Esophagus squamous epithelium (tissue), 5 donors: Measurements from ENCODE around the gene MUS81. TPM values are rescaled to one million over a fixed set of nuclear protein-coding genes. Genes with fewer than 3 reads are reported as not detected.
A peak's percentile ranks its signal among the peaks of the same experiment; 100 is the strongest.

Experiments used
- DNase-seq: peaks from one replicate; lab custom pipeline; 2025; lab: John Stamatoyannopoulos, UW
- H3K27ac ChIP-seq, 4 donors: fragments of 200-600 bp; sonication (generic); one replicate each; pipeline ENCODE4 v1.5.1; 2016 to 2019; ENCODE audit warnings: mild to moderate bottlenecking in 1 of 4
- H3K27me3 ChIP-seq, 4 donors: fragments of 200-600 bp; sonication (generic); 1 replicate in 3 of 4; 2 replicates in 1 of 4; pipeline versions ENCODE4 v1.5.1 to v1.6.0; 2017 to 2021; ENCODE audit warnings: antibody characterized with exemption in 1 of 4
- H3K36me3 ChIP-seq, 3 donors: fragments of 200-600 bp; sonication (generic); one replicate each; pipeline ENCODE4 v1.5.1; 2016 to 2019
- H3K4me1 ChIP-seq, 3 donors: fragments of 200-600 bp; sonication (generic); one replicate each; pipeline ENCODE4 v1.5.1; 2017 to 2019
- H3K4me3 ChIP-seq, 4 donors: fragments of 200-600 bp; sonication (generic); 1 replicate in 3 of 4; 2 replicates in 1 of 4; pipeline ENCODE4 v1.5.1; 2016 to 2019; ENCODE audit warnings: mild to moderate bottlenecking in 2 of 4, moderate library complexity in 1 of 4
- H3K9me3 ChIP-seq, 3 donors: fragments of 200-600 bp; sonication (generic); one replicate each; pipeline ENCODE4 v1.5.1; 2016 to 2019
- CTCF ChIP-seq, 6 experiments: fragments of 450-650 bp in 4 of 6; fragments of 200-600 bp in 2 of 6; sonication (generic) in 2 of 6; IDR thresholded peaks; one replicate each; pipeline ENCODE4 v1.5.1; 2016 to 2019; ENCODE audit warnings: antibody characterized with exemption in 6 of 6, mild to moderate bottlenecking in 4 of 6, moderate library complexity in 4 of 6
- POLR2A ChIP-seq, 4 donors: fragments of 450-650 bp; IDR thresholded peaks; one replicate each; pipeline ENCODE4 v1.6.1; 2017; ENCODE audit warnings: antibody characterized with exemption in 4 of 4, mild to moderate bottlenecking in 4 of 4, moderate library complexity in 3 of 4
- WGBS, 2 donors: methylation state at CpG; one replicate each; pipeline ENCODE4 v1.1.5; 2018; 5-methylcytosine and 5-hydroxymethylcytosine counted together
- intact Hi-C: fragments of 100-400 bp; cut with DNase I; formaldehyde crosslinking; loops from one replicate; pipeline ENCODE4 v1.15.0; 2022
- total RNA-seq, 4 donors: library from RNA; depleted of rRNA; stranded (reverse); fragments of >200 nt; gene quantifications; one replicate each; pipeline ENCODE4 v1.1.0, GENCODE V29; 2016
- donor health status: DM: yes; HTN: yes; CAD: no.

The MUS81 gene
- total RNA-seq, 4 donors from 2014 or later, result 17.6 to 36.2 (median 31.1) TPM

DNA sequence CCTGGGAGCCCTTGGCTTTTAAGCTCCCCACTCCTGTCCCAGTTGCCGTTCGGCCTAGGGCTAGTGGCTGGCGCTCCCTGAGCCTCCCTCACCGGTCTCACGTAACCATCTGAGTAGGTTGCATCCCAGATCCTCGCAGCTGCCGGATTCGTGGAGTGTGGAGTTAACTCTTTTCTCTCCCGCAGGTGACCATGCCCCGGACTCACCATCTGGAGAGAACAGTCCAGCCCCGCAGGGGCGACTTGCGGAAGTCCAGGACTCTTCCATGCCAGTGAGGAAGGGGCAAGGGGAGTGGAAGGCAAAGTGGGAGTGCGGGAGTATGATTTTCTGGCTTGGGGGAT is 902 bp downstream of the MUS81 start:
- peaks cover 23 to 61% (median 26%) of the 10 kb centered on the region in 3 donors for H3K4me1 ChIP-seq
- intact Hi-C loops, result no loop called here
- WGBS, 2 donors, result 0 to 7% methylated on average over 3 to 10 of the region's 14 CpGs
- DNase-seq, result no peak
- peak overlapping the region; percentile 83 to 94 (median 86) for H3K4me3 ChIP-seq
- H3K36me3 ChIP-seq, result peaks cover 17 to 50% (median 39%) of the 10 kb centered on the region in 3 donors
- TF ChIP-seq CTCF (IDR thresholded peaks at IDR 0.05) (no peak), POLR2A (IDR thresholded peaks at IDR 0.05) (no peak)
- H3K27me3 ChIP-seq, result no peaks in the 10 kb centered on the region
- no peaks in the 10 kb centered on the region for H3K9me3 ChIP-seq
- H3K27ac ChIP-seq, result peak overlapping the region; percentile 96 to 98 (median 97)

- H3K9me3 ChIP-seq, result no peaks in the 10 kb centered on the region
- H3K4me1 ChIP-seq, result peaks cover 17 to 56% (median 21%) of the 10 kb centered on the region in 3 donors
- H3K4me3 ChIP-seq, result peak overlapping the region; percentile 83 to 94 (median 86)
- TF ChIP-seq CTCF (IDR thresholded peaks at IDR 0.05), result no peak
- TF ChIP-seq POLR2A (IDR thresholded peaks at IDR 0.05), result no peak
- H3K27me3 ChIP-seq, result no peaks in the 10 kb centered on the region
- peak overlapping the region; percentile 96 to 98 (median 97) for H3K27ac ChIP-seq
- peaks cover 17 to 52% (median 39%) of the 10 kb centered on the region in 3 donors for H3K36me3 ChIP-seq
- DNase-seq, result no peak
- intact Hi-C loops, result no loop called here
- 72 to 73% methylated on average over 5 of the region's 13 CpGs for WGBS, 2 donors
Measured at GRCh38 chr11:65861533-65862183, 1.4 kb downstream of the MUS81 start.

DNA sequence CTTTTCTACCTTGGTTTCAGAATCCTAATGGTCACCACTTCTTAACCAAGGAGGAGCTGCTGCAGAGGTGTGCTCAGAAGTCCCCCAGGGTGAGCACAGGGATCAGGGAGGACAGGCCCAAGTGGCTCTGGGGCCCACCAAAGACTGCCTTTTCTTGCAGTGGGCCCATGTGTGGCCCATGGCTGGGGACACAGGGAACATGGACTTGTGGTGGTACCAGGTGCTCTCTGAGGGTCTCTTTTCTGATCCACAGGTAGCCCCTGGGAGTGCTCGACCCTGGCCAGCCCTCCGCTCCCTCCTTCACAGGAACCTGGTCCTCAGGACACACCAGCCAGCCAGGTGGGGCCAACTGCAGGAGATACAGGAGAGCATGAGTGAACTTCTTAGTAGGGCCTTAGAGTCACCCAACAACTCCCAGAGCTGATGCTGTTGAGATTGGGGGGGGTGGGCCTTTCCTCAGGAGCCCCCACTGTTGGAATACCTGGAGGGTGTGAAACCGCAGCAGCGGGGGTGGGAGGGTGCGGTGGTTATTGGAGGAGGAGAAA is 2.0 kb downstream of the MUS81 start:
- whole genome bisulfite sequencing, 2 donors, result 92 to 100% methylated on average over 1 to 3 of the region's 5 CpGs
- Histone ChIP-seq H3K27ac (peak overlapping the region in 3 of 4 donors; percentile 96 to 98 (median 97)), H3K27me3 (no peaks in the 10 kb centered on the region), H3K9me3 (no peaks in the 10 kb centered on the region), H3K4me1 (peaks cover 16 to 52% (median 19%) of the 10 kb centered on the region in 3 donors), H3K4me3 (no peak overlapping the region), H3K36me3 (peaks cover 17 to 58% (median 39%) of the 10 kb centered on the region in 3 donors)
- no peak for DNase-seq
- TF ChIP-seq POLR2A (IDR thresholded peaks at IDR 0.05) (no peak), CTCF (IDR thresholded peaks at IDR 0.05) (no peak)
- intact Hi-C loops, result no loop called here

- no peak for TF ChIP-seq CTCF (IDR thresholded peaks at IDR 0.05)
- no peak for TF ChIP-seq POLR2A (IDR thresholded peaks at IDR 0.05)
- Histone ChIP-seq H3K27ac (no peak overlapping the region), H3K4me1 (peaks cover 16 to 57% (median 19%) of the 10 kb centered on the region in 3 donors), H3K36me3 (peaks cover 17 to 68% (median 39%) of the 10 kb centered on the region in 3 donors), H3K9me3 (no peaks in the 10 kb centered on the region), H3K27me3 (no peaks in the 10 kb centered on the region), H3K4me3 (no peak overlapping the region)
- intact Hi-C loops, result no loop called here
- WGBS, 2 donors, result 83 to 94% methylated on average over 13 to 18 of the region's 24 CpGs
- DNase-seq, result no peak
Measured at GRCh38 chr11:65862941-65863888, 3.0 kb downstream of the MUS81 start.
